HG03159 (cell line): ENCODE results near the gene BEND3.
"Not testable (repeated sequence)": the region's sequence is repeated elsewhere in the genome, so short reads cannot be mapped to it uniquely, and the experiment has no call there.

Source experiments
- ATAC-seq: cut with Tn5 transposase; IDR thresholded peaks from one replicate; pipeline ENCODE4 v1.9.1; 2021; ENCODE audit warnings: mild to moderate bottlenecking, moderate library complexity; ENCODE audit not compliant: unreplicated experiment

The BEND3 gene

GRCh38 chr6:107045826-107046675, 69.3 kb downstream of the BEND3 start:
- ATAC-seq: no peak

GRCh38 chr6:107033126-107033525, 82.2 kb downstream of the BEND3 start:
- ATAC-seq: no peak

DNA sequence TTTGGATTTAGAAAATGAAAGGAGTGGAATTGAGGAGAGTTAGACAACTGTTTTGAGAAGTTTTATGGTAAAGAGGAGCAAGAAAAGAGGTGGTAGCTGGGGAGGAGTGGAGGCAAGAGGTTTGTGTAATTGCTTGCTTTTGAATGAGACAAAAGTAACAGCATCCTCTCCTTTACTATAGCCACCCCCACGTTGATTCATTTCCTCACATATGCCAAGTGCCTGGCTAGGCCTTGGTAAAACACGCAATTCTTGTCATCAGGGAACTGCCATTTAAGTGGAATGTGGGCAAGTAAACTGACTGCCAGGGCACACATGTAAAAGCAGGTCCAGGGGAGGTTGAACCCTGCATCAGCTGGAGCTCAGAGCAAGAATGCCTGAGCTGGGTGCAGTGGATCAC, 83.3 kb downstream of the BEND3 start:
- ATAC-seq: no peak

DNA sequence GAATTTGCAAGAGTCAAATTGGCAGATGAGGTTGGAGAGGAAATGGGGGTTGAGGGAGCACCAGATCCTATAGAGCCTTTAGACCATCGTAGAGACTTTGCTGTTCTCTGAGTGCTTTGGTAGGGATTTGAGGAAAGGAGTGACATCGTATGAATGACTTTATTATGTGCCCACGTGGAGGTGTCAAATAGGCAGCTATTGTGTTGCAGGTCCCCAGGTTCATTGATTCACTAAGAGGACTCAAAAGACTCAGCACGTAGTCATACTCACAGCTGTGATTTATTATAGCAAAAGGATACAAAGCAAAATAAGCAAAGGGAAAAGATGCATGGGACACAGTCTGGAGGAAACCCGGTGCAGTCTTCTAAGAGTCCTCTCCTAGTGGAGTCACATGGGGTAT, 85.2 kb downstream of the BEND3 start:
- ATAC-seq: no peak

GRCh38 chr6:107026965-107027364, 88.3 kb downstream of the BEND3 start:
- no peak for ATAC-seq

DNA sequence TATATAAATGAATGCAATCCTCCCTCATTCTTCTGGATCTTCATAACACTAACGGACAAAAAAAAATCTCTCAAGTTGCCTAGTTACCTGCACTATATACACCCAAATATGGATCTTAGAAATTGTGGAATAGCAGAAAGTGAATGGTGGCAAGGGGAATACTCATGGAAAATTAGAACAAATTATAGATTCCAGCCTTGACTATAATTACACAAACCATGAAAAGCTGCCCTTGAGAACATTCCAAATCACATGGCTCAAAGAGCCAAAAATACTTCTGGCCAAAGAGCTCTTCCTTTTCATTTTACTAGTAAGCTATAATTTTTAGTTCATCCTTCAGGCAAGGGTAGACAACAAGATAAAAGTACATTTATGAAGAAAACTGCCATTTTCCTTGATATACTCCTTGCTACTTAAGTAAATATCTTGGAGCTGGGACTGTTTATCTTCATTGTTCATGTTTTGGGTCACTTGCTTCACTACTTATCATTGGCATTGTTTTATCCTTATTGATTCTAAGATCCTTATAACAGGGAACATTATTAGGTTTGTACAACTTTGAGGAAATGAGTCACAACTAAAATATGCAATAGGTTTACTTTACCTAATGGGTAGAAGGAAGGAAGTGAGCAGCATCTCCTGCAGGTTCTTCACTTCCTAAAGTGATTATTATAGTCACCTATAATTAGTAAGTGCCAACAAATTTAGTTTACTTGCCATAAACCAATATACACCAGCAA, 93.7 kb downstream of the BEND3 start:
- no peak for ATAC-seq

- ATAC-seq: no peak
These were observed 95.1 kb downstream of the BEND3 start for GRCh38 chr6:107020239-107020638.

DNA sequence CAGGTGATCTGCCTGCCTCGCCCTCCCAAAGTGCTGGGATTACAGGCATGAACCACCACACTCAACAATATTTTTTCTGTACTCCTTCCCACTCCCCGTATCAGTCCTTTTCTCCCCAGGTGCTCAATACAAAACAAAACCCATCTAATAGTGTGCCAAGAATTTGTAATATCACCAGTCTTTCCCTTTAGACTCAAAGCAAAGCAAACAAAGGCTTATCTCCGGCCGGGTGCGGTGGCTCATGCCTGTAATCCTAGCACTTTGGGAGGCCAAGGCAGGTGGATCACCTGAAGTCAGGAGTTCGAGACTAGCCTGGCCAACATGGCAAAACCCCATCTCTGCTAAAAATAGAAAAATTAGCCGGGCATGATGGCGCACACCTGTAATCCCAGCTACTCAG, 95.7 kb downstream of the BEND3 start:
- ATAC-seq: not testable (repeated sequence)

DNA sequence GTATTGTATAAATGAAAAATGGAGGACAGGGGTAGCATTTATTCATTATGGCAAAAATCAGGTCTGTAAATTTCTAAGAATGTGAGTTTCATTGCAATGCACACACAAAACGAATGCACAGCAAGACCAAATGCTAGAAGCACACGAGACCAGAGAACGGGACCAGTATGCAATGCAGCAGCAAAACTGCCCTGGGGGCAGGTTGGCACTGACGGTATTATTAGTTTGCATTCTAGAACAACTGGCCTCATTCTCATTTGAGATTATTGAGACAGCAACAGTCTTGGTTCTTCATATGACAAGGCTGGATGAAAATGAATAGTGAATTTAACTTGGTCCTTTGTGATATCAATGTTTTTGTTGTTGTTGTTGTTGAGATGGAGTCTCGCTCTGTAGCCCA, 96.3 kb downstream of the BEND3 start:
- no peak for ATAC-seq
